ENCODE data around the gene FBXO30. TPM values are rescaled to one million over a fixed set of nuclear protein-coding genes. Genes with fewer than 3 reads are reported as not detected.

The FBXO30 gene
- total and polyA plus RNA-seq, 10 of the 15 experiments (the other 5 are each of a cell fraction or from before 2014, with no cell fraction given) = 1.7 to 6.9 (median 5.3) TPM

DNA sequence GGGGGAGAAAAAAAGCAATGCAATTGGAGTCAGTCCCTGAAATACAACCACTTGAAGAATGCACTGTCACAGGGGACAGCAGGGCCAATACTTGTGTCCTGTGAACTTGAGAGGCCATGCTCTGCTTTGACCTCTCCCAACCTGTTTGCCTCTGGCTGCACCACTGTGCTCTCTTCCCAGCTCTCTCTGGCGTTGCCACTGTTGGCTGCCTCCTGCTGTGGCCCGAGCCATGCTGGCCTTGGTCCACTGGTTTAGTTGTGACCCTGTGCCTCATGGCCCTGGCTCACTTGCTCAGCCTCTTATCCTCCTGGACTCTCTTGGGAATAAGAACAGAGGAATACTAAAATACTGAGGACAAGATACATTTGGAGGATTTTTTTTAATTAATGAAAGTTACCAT lies 14.5 kb upstream of the FBXO30 start:
- CTCF ChIA-PET = no interaction called here
- no peak for FAIRE-seq
- intact Hi-C loops (cut with micrococcal nuclease; ENCODE audit: unreplicated experiment) = no loop called here

More for the DNA sequence above, 14.5 kb upstream of the FBXO30 start:
- ATAC-seq (no peak), DNase-seq (ENCODE audit: low read depth, low spot score) (no peak)
- no peaks in the 10 kb centered on the region for H3K79me2 ChIP-seq (ENCODE audit: control insufficient read depth, insufficient read depth, low read length)
- no TSS peak for BruUV-seq (replicated peaks)
- SMC1A ChIA-PET (ENCODE audit: uncharacterized antibody, unreplicated experiment) = no interaction called here
- H2AFZ ChIP-seq (ENCODE audit: control insufficient read depth, low read depth, low read length) = no peak overlapping the region
- no peaks in the 10 kb centered on the region for H3K4me1 ChIP-seq (ENCODE audit: control insufficient read depth, insufficient read depth, low read length)
- H3K9ac ChIP-seq (ENCODE audit: control insufficient read depth, insufficient read depth, low read length) = no peak overlapping the region
- in situ Hi-C loops (cut with MboI) = no loop called here
- H3K4me2 ChIP-seq (ENCODE audit: control insufficient read depth, insufficient read depth) = no peak overlapping the region
- no peak overlapping the region for H3K27ac ChIP-seq (ENCODE audit: control insufficient read depth, insufficient read depth)
- 96% methylated on average over 2 of the region's 2 CpGs for WGBS (ENCODE audit: insufficient coverage, insufficient replicate concordance, low lambda C conversion rate, missing lambda C conversion rate)
- POLR2A ChIA-PET = no interaction called here
- TF ChIP-seq MEF2A (IDR thresholded peaks at IDR 0.05; ENCODE audit: insufficient read depth, low read depth, low read length) (no peak), SMARCA5 (IDR thresholded peaks at IDR 0.05) (no peak), USF1 (IDR thresholded peaks at IDR 0.05; ENCODE audit: borderline replicate concordance, extremely low read length, insufficient read depth, low read depth, low read length) (no peak), POLR2AphosphoS5 (IDR thresholded peaks at IDR 0.05; ENCODE audit: low read length) (no peak), PAX5 (IDR thresholded peaks at IDR 0.05; ENCODE audit: borderline replicate concordance, low read depth, low read length) (no peak), ZBED1 (IDR thresholded peaks at IDR 0.05; ENCODE audit: borderline replicate concordance) (no peak), NFIC (IDR thresholded peaks at IDR 0.05; ENCODE audit: low read depth, low read length) (no peak), CHD2 (IDR thresholded peaks at IDR 0.05; ENCODE audit: borderline replicate concordance, low read depth, low read length) (no peak), FOXK2 (IDR thresholded peaks at IDR 0.05) (no peak), NR2C1 (IDR thresholded peaks at IDR 0.05) (no peak), TARDBP (IDR thresholded peaks at IDR 0.05; ENCODE audit: borderline replicate concordance) (no peak), JUNB (IDR thresholded peaks at IDR 0.05) (no peak), RUNX3 (IDR thresholded peaks at IDR 0.05; ENCODE audit: low read length) (no peak), PML (IDR thresholded peaks at IDR 0.05; ENCODE audit: low read length) (no peak), FOXM1 (IDR thresholded peaks at IDR 0.05; ENCODE audit: low read depth, low read length) (no peak), MLLT1 (IDR thresholded peaks at IDR 0.05) (no peak), MYC (IDR thresholded peaks at IDR 0.05; ENCODE audit: insufficient read depth, insufficient read length, insufficient replicate concordance, low read length, severe bottlenecking) (no peak), SMAD5 (IDR thresholded peaks at IDR 0.05; ENCODE audit: low read depth) (no peak), SP1 (IDR thresholded peaks at IDR 0.05; ENCODE audit: low read depth, low read length) (no peak)
- TF ChIP-seq, protein P1, sequence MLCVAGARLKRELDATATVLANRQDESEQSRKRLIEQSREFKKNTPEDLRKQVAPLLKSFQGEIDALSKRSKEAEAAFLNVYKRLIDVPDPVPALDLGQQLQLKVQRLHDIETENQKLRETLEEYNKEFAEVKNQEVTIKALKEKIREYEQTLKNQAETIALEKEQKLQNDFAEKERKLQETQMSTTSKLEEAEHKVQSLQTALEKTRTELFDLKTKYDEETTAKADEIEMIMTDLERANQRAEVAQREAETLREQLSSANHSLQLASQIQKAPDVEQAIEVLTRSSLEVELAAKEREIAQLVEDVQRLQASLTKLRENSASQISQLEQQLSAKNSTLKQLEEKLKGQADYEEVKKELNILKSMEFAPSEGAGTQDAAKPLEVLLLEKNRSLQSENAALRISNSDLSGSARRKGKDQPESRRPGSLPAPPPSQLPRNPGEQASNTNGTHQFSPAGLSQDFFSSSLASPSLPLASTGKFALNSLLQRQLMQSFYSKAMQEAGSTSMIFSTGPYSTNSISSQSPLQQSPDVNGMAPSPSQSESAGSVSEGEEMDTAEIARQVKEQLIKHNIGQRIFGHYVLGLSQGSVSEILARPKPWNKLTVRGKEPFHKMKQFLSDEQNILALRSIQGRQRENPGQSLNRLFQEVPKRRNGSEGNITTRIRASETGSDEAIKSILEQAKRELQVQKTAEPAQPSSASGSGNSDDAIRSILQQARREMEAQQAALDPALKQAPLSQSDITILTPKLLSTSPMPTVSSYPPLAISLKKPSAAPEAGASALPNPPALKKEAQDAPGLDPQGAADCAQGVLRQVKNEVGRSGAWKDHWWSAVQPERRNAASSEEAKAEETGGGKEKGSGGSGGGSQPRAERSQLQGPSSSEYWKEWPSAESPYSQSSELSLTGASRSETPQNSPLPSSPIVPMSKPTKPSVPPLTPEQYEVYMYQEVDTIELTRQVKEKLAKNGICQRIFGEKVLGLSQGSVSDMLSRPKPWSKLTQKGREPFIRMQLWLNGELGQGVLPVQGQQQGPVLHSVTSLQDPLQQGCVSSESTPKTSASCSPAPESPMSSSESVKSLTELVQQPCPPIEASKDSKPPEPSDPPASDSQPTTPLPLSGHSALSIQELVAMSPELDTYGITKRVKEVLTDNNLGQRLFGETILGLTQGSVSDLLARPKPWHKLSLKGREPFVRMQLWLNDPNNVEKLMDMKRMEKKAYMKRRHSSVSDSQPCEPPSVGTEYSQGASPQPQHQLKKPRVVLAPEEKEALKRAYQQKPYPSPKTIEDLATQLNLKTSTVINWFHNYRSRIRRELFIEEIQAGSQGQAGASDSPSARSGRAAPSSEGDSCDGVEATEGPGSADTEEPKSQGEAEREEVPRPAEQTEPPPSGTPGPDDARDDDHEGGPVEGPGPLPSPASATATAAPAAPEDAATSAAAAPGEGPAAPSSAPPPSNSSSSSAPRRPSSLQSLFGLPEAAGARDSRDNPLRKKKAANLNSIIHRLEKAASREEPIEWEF (IDR thresholded peaks at IDR 0.05; ENCODE audit: insufficient replicate concordance, low read depth, low read length) = no peak
- RAD21 ChIA-PET (ENCODE audit: unreplicated experiment) = no interaction called here
- H3K27me3 ChIP-seq (replicated peaks in 1 of 2; ENCODE audit: control insufficient read depth in 2 of 2, insufficient read depth in 2 of 2, low read length in 1 of 2) = no peaks in the 10 kb centered on the region
- no peaks in the 10 kb centered on the region for H4K20me1 ChIP-seq (ENCODE audit: control insufficient read depth, insufficient read depth)
- H3K9me3 ChIP-seq (replicated peaks; ENCODE audit: control insufficient read depth, insufficient read depth, low read length) = no peaks in the 10 kb centered on the region
- no peak overlapping the region for H3K4me3 ChIP-seq
- H3K36me3 ChIP-seq (ENCODE audit: control insufficient read depth in 2 of 2, insufficient read depth in 2 of 2, low read length in 1 of 2) = no peaks in the 10 kb centered on the region
